Measurements from ENCODE around the gene PROSER2.
A peak's percentile ranks its signal among the peaks of the same experiment; 100 is the strongest.

PROSER2 gene

DNA sequence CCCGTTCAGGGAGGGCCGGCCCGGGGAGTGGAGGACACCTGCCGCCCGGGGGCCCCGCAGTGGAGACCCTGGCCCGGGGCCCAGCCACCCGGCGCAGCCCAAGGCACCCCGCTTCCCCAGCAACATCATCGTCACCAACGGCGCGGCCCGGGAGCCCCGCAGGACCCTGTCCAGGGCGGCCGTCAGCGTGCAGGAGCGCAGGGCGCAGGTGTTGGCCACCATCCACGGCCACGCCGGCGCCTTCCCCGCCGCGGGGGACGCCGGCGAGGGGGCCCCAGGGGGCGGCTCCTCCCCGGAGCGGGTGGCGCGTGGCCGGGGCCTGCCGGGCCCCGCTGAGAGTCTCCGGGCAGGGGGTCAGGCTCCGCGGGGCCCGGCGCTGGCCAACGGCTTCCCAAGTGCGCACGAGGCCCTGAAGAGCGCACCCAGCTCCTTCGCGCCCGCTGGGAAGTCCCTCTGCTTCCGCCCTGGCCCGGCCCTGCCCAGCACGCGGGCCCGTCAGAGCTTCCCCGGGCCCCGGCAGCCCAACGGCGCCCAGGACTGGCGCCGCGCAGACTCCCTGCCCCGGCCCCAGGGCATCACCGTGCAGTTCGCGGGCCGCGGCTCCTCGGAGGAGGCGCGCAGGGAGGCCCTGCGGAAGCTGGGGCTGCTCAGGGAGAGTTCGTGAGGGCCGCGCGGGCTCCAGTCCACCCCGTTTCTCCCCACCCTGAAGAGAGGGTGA is 46.7 kb downstream of the PROSER2 start:
- no peak for DNase-seq

DNA sequence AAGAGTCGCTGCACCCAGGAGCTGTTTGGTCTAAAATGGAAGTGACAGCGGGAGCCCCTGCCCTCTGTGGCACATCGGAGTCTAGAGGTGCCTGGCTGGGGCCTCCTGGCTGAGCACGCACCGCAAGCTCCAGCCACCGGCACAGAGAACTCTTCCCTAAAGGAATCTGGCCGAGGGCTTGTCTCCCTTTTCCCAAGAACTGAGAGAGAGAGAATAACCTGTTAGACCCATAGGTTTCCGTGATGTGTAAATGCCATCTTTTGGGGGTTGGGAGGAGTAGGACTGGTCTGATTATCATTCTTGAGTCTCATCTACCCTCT is 47.3 kb downstream of the PROSER2 start:
- DNase-seq = no peak

DNA sequence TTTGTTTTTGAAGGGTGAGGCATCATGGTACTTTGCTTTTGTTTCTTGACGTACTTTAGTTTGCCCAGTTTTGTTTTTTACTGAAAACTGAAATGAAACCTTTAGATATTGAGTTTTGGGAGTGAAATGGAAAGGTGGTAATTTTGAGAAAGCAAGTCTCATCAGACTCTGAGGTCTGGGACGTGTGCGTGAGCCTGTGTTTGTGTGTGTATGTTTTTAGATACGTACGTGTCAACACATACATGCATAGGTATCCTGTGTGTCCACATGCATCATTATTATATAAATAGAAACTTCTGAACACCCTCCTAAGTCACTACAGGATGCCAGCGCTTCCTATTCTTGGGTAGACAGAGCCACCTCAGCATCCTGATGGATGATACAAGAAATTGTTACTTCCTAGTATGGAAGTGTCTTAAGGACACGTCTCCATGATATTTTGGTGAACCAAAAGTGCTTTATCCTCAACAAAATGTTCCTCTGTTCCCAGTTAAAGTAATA is 47.8 kb downstream of the PROSER2 start:
- no peak for DNase-seq

DNA sequence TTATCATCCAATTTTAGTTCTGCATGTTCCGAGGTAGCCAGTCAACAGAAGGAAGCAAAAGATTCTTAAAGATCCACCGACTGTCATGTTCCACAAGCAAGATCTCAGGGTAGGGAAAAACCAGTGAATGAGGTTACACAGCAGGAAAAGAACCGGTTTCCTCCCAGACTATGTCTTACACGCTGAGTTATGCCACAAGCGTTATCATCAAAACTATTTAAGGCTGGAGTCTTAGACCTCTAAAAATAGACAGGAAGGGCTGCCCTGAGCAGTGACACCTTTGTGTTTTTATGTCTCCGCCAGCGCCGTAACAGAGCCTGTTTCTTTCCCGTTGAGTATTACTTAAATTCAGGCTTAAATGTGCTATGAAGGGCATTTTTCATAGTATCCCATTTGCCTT is 48.3 kb downstream of the PROSER2 start:
- no peak for DNase-seq

DNA sequence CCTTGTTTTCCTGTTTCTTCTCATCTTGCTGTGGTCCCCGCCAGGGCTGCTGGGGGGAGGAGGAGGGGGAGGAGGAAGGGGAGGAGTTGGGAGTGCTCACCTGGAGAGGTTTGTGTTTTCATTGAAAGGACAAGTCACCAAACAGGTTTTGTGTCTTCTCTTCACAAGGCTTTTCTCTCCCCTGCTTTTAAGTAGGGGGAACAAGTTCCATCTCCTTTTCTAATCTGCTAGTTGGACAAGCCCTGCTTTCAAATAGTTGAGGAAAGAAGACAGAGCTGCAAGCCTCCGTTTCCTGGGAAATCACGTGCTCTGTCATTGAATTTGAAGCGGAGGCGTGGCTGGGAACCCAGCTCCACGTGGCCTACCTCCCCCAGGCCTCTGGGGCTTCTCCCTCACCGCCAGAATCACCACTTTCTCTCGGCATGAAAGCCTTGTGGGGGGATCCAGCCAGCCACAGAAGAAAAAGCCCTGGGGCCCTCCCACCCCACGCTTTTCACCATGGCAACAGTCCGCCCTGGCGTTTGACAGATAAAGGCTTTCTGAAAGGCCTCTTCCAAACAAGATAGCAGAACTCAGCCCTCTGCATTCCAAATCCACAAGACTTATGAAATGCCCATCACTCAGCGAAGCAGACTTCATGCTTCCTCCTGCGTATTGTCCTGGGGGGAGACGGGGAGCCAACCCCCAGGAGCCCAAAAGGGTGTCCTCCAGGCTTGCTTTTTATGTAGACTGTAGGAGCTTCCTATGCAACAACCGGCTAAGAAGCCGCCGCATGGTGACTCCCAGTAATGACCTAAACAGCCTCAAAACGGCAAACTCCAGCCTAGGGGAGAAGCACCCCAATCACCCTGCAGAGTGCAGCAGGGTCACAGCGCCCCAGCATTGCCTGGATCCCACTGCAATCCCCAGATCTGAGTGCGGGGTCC is 51.7 kb downstream of the PROSER2 start:
- DNase-seq = peak; percentile 15

DNA sequence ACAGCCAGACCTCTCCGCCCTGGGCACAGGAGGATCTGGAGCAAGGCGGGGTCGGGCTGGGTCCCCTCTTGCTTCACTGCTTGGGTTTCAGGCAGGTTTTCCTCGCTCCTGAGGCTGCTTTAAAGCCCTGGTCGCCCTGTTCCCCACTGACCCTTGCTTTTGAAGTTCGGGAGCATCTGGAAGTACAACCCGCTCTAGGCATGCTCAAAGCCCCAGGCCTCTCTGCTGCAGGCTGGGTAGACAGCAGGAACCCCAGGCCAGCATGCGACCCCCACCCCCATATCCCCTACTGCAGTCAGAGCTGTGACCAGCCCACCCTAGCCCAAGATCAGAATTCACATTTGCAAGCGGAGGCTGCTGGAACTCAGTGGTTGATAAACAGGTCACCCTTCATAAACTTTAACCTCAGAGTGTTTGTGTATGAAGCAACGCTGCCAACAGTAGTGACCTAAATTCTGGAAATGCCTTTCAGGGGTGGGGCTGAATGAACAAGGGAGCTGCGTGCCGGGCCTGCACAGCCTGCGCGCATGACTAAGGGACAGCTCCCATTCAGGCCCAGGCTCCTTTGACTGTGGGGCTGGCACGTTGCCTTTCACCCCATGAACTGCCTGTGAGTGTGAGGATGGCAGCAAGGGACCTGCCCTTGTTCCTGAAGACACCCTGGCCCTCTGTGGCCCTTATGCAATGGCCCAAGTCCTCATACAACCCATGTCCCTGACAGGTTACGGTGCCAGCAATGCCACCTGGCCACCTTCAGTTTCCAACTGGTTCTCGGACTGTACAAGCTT is 52.5 kb downstream of the PROSER2 start:
- no peak for DNase-seq

DNA sequence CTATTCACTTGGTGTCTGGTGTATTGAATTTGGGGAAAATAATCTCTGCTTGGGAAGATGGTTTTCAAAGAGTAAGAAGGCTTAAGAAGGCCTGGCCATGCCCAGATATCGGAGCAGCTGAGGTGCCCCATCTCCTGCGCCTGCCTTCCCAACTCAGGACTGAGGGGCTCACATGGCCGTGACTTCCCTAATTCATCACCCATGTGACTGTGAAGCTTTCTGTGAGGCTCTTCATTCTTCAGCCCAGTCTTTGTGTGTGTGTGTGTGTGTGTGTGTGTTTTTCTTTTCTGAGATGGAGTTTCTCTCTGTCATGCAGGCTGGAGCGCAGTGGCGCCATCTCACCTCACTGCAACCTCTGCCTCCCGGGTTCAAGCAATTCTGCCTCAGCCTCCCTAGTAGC is 53.2 kb downstream of the PROSER2 start:
- no peak for DNase-seq

DNA sequence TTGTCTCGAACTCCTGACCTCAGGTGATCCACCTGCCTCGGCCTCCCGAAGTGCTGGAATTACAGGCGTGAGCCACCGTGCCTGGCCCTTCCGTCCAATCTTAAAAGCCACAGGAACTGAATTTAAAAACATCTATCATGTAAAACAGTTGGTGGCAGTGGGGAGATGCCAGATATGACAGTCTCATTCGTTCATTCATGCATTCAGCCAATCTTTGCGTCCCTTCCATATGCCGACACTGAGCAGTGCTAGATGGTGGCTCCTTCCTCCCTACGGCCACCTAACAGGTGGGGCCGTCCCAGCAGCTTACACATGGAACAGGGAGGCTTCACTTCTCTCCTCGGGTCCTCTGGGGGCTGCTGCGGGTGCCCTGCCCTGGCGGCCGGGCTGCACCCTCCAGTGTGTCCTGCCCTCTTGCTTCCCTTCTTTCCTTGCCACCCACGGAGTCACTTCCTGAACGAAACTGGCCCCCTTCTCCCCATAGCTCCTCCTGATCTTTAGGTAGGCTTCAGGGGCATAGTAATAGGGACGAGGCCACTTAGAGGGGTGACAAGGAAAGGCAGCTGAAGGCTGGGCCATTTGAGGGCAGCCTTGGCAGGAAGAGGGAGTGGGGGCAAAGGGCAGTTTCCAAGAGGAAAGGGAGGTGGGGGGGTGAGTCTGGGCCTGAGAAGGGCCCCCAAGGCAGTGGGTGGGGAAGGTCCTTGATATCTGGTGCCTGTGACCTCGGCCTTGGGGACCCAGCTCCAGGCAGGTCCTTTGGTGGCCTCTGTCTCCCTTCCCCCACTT is 53.8 kb downstream of the PROSER2 start:
- no peak for DNase-seq

DNA sequence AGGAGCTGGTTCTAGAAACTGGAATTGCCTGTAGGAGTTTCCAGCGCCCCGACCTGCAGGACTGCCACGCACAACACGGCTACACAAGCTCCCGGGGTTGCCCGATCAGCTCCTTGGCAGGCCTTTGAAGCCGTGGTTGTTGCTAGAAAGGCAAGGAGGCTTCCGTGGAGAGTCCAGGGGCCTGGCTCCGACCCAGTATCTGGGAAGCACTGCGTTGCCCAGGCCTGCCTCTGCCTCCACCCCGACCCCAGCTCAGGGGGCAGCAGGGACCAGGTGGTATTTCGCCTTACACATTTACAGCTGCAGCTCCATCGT is 54.4 kb downstream of the PROSER2 start:
- no peak for DNase-seq

DNA sequence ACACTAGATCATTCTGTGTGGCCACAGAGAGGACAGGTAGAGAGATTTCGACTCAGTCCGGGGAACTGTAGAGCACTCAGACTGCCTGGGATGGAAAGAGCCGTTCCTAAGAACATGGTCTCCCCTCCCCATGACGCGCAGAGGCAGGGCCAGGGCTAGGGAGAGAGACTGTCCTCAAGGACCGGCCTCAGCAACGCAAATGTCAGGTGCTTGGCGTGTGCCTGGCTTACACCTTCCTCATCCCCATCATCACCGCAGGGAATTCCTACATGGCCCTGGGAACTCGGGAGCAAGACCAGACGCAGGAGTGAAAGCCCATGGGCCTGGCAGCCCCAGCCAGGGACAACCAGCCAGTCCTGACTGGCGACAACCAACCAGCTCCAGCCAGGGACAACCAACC is 55.6 kb downstream of the PROSER2 start:
- no peak for DNase-seq

DNA sequence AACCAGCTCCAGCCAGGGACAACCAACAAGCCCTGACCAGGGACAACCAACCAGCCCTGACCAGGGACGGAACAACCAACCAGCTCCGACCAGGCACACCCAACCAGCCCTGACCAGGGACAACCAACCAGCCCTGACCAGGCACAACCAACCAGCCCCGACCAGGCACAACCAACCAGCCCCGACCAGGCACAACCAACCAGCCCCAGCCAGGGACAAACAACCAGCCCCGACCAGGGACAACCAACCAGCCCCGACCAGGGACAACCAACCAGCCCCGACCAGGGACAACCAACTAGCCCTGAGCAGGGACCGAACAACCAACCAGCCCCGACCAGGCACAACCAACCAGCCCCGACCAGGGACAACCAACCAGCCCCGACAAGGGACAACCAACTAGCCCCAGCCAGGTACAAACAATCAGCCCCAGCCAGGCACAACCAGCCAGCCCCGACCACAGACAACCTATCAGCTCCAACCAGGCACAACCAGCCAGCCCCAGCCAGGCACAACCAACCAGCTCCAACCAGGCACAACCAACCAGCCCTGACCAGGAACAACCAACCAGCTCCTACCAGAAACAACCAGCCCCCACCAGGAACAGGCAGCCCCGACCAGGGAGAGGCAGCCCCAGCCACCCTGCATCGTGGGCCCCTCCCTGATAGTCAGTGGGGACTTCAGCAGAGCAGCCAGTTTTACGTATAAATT is 56.4 kb downstream of the PROSER2 start:
- no peak for DNase-seq

DNA sequence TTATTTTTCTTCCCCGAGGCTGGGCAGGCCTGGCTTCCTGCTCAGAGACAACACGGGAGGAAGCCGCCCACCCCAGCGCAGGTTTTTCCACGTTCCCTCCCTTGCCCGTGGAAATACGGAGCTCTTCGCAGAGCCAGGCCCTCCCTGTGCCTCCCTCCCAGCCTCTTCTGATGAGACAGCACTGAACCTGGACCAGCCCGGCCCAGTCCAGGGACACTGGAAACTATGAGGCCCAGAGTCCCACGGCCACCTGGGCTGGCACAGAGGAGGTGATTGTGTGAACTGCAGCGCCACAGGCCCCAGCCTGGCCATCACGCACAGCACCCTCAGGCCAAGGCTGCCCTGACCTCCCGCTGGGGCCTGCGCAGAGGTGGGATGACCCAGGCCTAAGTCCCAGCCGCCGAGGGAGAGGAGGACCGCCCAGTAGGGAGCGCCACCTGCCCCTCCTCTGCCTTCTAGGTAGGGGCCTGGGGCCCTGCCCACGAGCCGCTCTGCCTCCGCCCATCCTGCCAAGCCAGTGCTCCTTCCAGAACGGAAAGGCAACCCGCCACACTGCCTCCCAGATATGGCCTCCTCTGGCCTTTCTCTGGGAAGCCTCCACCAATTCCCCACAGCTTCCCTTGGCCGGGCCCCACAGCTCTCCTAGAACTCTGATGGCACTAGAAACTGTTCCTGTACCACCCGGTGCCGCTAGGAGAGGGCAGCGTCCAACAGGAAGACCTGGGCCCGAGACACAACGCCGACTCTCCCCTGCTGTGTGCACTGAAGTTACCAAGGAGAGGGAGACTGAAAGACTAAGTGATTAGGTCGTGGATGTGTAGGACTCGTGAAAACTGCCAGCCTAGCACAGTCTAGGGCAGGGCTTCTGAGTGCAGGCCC is 57.2 kb downstream of the PROSER2 start:
- no peak for DNase-seq

DNA sequence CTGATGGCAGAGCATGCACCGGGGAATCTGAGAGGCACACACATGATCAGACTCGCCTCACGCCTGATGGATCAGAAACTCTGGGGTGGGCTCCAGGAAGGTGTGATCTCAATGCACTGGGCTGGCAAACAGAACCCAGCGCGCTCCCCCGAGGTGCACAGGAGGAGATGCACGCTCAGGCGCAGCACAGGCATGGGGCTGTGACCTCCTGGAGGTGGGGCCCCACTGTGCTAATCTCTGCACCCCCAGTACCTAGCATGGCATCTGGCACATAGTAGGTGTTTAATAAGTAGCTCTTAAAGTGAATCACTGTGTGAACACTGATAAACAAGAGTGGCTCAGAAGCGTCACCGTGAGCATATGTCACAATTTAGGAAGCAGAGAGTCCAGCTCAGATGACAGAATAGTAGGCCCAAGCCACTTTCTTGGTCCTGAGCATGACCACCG is 57.9 kb downstream of the PROSER2 start:
- no peak for DNase-seq

DNA sequence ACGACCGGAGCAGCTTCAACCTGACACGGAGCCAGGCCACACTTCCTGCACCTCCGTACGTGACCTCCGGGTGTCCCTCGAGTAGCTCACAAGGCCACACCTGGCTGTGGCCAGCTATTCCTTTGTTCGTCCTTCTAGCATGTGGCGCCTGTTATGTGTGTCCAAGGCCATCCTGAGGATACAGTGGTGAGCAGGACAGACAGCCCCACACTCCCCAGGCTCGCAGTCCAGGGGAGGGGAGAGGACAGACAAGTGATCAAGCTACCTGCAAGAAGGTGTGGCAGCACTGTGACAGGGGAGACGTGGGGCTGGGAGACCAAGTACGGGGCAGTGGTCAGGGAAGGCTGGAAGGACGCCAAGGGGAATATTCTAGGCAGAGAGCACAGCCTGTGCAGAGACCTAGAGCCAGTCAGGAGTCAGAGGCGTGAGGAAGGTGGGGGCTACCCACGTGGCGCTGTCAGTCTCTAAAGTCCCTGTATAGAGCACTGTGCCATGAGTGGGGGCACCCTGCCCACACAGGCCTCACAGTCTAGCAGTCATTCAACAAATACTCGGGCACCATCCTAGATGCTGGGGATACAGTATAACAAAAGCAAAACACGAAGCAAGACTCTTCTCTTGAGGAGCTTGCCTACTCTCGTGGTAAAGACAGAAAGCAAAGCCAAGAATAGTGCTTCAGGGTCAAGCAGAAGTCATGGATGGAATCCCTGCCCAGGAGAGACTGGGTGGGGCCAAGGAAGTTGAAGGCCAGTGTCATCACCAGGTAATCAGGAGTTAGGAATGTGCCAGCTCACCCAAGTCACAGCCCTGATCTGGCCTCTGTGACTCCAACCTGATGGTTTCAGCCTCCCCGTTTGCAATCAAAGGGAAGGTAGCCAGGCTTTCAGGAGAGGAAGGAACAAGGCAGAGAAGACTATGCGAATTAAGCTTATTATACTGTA is 58.6 kb downstream of the PROSER2 start:
- DNase-seq = no peak

DNA sequence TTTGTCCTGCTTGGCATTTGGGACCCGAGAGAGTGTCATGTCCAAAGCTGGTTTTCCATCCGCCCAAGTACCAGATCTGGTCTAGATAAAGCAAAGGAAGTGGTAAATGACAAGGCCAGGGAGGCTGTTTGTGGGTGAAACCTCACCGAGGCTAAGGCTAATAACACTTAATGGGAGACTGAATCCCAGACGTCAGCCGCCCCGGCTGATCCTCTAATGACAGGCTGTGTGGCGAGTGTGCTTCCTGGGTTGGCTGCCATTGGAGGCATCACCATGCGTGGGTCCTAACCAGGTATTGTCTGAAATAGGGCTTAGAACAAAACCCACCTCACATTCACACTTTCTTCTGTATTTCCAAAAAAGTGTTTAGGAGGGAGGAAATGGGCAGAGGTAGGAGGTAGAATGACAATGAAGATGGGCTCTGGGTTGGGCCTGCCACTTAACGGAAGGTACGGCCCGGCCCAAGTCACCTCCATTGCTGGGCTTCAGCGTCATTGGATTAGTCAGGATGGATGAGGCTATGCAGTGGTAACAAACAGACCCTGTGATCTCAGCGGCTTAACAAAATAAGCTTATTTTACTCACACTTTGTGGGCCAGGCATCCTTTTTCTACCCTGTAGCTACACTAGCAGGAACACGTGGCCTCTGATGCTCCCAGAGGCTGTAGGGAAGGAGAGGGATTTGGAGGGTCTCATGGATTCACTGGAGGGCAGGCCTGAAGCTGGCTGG is 59.7 kb downstream of the PROSER2 start:
- no peak for DNase-seq

DNA sequence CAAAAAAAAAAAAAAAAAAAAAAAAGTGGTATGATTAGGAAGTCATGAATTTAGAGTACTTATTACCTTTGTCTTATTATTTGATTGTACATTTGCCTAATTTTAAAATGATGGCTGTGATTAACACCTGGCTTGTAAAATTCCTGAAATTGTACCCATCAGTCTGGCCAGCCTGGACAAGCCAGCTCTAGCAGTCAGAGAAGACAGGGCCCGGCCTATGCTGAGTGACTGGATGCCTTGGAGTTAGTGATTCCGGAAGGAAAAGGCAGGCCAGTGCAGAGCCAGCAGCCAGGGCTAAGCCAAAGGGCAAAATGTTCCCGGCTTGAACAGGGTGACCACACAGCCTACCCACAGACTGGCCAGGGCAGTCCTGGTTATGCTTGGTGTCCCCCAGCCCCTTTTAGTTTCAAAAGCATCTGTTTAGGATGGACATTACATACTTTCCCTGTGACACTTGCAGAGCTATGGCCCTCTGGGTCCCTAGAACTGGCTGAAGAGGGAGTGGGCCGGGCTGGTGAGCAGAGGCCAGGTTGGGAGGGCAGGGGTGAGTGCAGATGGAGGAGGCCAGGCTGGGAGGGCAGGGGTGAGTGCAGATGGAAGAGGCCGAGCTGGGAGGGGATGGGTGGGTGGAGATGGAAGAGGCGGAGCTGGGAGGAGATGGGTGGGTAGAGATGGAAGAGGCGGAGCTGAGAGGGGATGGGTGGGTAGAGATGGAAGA is 61.7 kb downstream of the PROSER2 start:
- no peak for DNase-seq

DNA sequence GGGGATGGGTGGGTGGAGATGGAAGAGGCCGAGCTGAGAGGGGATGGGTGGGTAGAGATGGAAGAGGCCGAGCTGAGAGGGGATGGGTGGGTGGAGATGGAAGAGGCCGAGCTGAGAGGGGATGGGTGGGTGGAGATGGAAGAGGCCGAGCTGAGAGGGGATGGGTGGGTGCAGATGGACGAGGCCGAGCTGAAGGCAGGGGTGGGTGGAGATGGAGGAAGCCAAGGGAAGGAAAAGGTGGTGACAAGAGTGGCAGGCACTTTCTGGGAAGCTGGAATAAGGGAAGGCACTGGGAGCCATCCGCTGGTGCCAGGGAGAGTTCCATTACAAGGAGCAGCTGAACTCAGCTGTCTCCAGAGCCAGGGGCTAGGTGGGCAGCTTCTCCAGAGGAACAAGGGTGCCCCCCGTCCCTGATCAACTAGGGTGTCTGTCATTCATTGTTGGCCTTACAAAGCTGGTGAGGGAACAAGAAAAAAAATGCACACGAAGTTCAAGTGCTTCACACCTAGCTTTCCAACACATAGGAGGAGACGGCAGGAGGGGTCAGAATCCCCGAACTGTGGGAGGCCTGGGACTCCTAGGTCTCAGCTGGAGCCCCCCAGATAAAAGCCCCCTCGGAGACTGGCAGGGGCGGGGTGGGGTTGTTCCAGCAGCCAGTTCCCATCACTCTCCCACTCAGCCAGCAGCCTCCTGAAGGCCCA is 62.4 kb downstream of the PROSER2 start:
- no peak for DNase-seq

DNA sequence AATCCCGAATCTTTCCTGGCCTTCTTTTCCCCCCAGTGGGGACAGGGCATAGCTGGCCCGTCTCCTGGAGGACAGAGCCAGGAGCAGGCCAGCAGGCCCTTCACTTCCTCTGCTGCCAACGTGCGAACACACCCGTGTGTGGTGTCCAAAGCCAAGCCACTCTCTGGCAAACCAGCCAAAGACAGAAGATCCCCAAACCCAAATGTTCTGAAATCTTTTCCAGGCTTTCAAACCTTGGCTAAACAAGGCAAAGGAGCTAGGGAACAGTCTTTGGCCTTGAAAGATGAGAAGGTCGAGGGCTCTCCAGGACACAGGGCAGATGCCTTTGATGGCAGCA is 63.0 kb downstream of the PROSER2 start:
- no peak for DNase-seq
